D341Med (cell line): ENCODE measurements around the gene TMED3.

Experiments used
- DNase-seq: peaks from one replicate; pipeline ENCODE4 v3.0.0; 2012; ENCODE audit warnings: low spot score

Gene TMED3

GRCh38 chr15:79310985-79311900 lies at the start of gene TMED3:
TMED3 (plus strand) TSS chr15:79311112; CDS start chr15:79311250, 138 bp downstream.
- DNase-seq, result peak; percentile 99

- no peak for DNase-seq
Observed at GRCh38 chr15:79261836-79262235, 49.1 kb upstream of the TMED3 start.

GRCh38 chr15:79265167-79265566 lies 45.7 kb upstream of the TMED3 start:
- DNase-seq, result no peak

GRCh38 chr15:79265987-79266579 lies 44.8 kb upstream of the TMED3 start:
- DNase-seq, result no peak

GRCh38 chr15:79282371-79283251 lies 28.3 kb upstream of the TMED3 start, which contains the start of gene ANKRD34C:
ANKRD34C (plus strand) TSS chr15:79282722; CDS start chr15:79293285, 10,563 bp downstream.
- DNase-seq, result peak; percentile 57

- DNase-seq, result peak; percentile 47
Observed at GRCh38 chr15:79283252-79284048, 27.5 kb upstream of the TMED3 start.

GRCh38 chr15:79290642-79291275 lies 20.2 kb upstream of the TMED3 start:
- no peak for DNase-seq

GRCh38 chr15:79292011-79292410 lies 18.9 kb upstream of the TMED3 start:
- DNase-seq, result no peak

- no peak for DNase-seq
Observed at GRCh38 chr15:79294075-79294474, 16.8 kb upstream of the TMED3 start.

- DNase-seq, result no peak
Observed at GRCh38 chr15:79296583-79296982, 14.3 kb upstream of the TMED3 start.

- no peak for DNase-seq
Observed at GRCh38 chr15:79299126-79299840, 11.6 kb upstream of the TMED3 start.

GRCh38 chr15:79299841-79300235 lies 11.1 kb upstream of the TMED3 start:
- DNase-seq, result no peak

- DNase-seq, result no peak
Observed at GRCh38 chr15:79307251-79307650, 3.7 kb upstream of the TMED3 start.

GRCh38 chr15:79308874-79309273 lies 2.0 kb upstream of the TMED3 start:
- no peak for DNase-seq

GRCh38 chr15:79310612-79310984 lies 314 bp upstream of the TMED3 start:
- no peak for DNase-seq

- DNase-seq, result no peak
Observed at GRCh38 chr15:79311901-79312553, 1.1 kb downstream of the TMED3 start.

GRCh38 chr15:79314186-79314585 lies 3.3 kb downstream of the TMED3 start:
- no peak for DNase-seq

- no peak for DNase-seq
Observed at GRCh38 chr15:79314811-79315210, 3.9 kb downstream of the TMED3 start.

- no peak for DNase-seq
Observed at GRCh38 chr15:79315623-79316328, 4.9 kb downstream of the TMED3 start.
